Measurements from ENCODE around the gene TBC1D5.

Gene TBC1D5

GRCh38 chr3:17469520-17469919 lies 272.9 kb downstream of the TBC1D5 start:
- Mint-ChIP-seq H3K4me1 (no peaks in the 10 kb centered on the region), H3K9me3 (no peaks in the 10 kb centered on the region), H3K36me3 (ENCODE audit: low read depth) (peaks cover 5% of the 10 kb centered on the region), H3K4me3 (no peak overlapping the region), H3K27ac (no peak overlapping the region), H3K27me3 (ENCODE audit: low read depth, poor library complexity) (no peaks in the 10 kb centered on the region)
- no peak for DNase-seq
- TF ChIP-seq CTCF (IDR thresholded peaks at IDR 0.05), result no peak

DNA sequence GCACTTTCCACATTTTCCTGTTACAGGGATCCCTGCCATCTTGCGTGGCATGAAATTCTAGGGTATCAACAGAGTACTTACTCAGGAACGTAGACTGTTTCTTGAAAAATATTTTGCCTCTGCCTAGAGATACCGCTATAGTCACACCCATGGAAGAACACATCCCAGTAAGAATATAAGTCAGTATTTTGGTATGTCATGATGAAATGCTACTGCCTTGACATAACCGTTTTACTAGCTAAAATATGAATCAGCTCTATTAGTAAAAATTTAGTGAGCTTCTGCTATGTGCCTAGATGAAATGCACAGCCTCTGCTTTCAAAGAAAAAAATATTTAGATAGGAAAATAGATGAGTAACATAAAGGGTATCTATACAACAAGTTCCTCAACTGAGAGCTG lies 276.4 kb downstream of the TBC1D5 start:
- no peaks in the 10 kb centered on the region for H3K9me3 Mint-ChIP-seq

DNA sequence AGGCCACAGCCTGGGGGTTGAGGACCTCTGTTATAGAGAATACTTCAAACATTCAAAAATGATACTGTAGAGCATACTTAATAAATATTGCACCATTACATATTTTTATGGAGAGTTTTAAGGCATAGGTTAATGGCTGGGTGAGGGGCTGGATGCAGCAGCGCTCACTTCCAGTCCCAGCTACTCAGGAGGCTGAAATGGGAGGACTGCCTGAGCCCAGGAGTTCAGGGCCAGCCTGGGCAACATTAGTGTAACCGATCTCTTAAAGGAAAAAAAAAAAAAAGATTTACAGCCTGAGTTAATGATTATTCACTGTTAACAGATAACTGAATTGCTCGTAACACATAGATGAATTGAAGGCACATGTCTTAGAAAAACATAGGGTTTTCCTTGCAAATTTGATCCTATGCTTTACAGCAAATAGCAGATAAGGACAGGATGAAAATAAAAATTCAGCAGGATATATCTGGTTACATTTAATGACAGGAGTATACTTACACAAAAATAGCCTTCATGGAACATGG lies 282.9 kb downstream of the TBC1D5 start:
- H3K27me3 Mint-ChIP-seq (ENCODE audit: low read depth, poor library complexity), result no peaks in the 10 kb centered on the region
- no peak overlapping the region for H3K27ac Mint-ChIP-seq
- H3K4me1 Mint-ChIP-seq, result no peaks in the 10 kb centered on the region
- DNase-seq, result no peak
- no peak overlapping the region for H3K4me3 Mint-ChIP-seq
- peaks cover 7% of the 10 kb centered on the region for H3K36me3 Mint-ChIP-seq (ENCODE audit: low read depth)
- TF ChIP-seq CTCF (IDR thresholded peaks at IDR 0.05), result no peak
- no peaks in the 10 kb centered on the region for H3K9me3 Mint-ChIP-seq

More for the DNA sequence above, 276.4 kb downstream of the TBC1D5 start:
- Mint-ChIP-seq H3K27me3 (ENCODE audit: low read depth, poor library complexity) (no peaks in the 10 kb centered on the region), H3K4me3 (no peak overlapping the region), H3K36me3 (ENCODE audit: low read depth) (no peaks in the 10 kb centered on the region), H3K27ac (no peak overlapping the region), H3K4me1 (no peaks in the 10 kb centered on the region)
- no peak for TF ChIP-seq CTCF (IDR thresholded peaks at IDR 0.05)
- DNase-seq, result no peak

DNA sequence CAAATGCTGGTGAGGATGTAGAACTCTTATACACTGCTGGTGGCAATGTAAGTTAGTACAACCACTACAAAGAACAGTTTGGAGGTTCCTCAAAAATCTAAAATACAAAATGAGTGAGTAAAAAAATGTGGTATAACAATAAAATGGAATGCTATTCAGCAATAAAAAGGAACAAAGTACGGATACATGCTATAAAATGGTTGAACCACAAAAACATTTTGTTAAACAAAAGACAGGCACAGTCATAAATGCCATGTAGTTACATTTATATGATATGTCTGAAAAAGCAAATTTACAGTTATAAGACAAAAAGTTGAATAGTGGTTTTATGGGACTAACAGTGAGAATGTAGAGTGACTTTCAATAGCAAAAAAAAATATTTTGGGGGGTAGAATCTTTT lies 285.8 kb downstream of the TBC1D5 start:
- H3K9me3 Mint-ChIP-seq, result peaks cover 20% of the 10 kb centered on the region
- H3K27ac Mint-ChIP-seq, result no peak overlapping the region
- no peaks in the 10 kb centered on the region for H3K27me3 Mint-ChIP-seq (ENCODE audit: low read depth, poor library complexity)

GRCh38 chr3:17456046-17456445 lies 286.4 kb downstream of the TBC1D5 start:
- peaks cover 33% of the 10 kb centered on the region for H3K36me3 Mint-ChIP-seq (ENCODE audit: low read depth)
- no peak for TF ChIP-seq CTCF (IDR thresholded peaks at IDR 0.05)
- H3K27me3 Mint-ChIP-seq (ENCODE audit: low read depth, poor library complexity), result no peaks in the 10 kb centered on the region
- DNase-seq, result no peak
- no peak overlapping the region for H3K27ac Mint-ChIP-seq
- no peaks in the 10 kb centered on the region for H3K4me1 Mint-ChIP-seq
- H3K4me3 Mint-ChIP-seq, result no peak overlapping the region
- peaks cover 24% of the 10 kb centered on the region for H3K9me3 Mint-ChIP-seq

More for the DNA sequence above, 285.8 kb downstream of the TBC1D5 start:
- DNase-seq, result no peak
- no peak for TF ChIP-seq CTCF (IDR thresholded peaks at IDR 0.05)
- no peak overlapping the region for H3K4me3 Mint-ChIP-seq
- peaks cover 28% of the 10 kb centered on the region for H3K36me3 Mint-ChIP-seq (ENCODE audit: low read depth)
- H3K4me1 Mint-ChIP-seq, result no peaks in the 10 kb centered on the region

GRCh38 chr3:17444865-17445264 lies 297.6 kb downstream of the TBC1D5 start:
- no peak for TF ChIP-seq CTCF (IDR thresholded peaks at IDR 0.05)

More at GRCh38 chr3:17444865-17445264, 297.6 kb downstream of the TBC1D5 start:
- no peak overlapping the region for H3K4me3 Mint-ChIP-seq
- peaks cover 10% of the 10 kb centered on the region for H3K36me3 Mint-ChIP-seq (ENCODE audit: low read depth)
- no peak overlapping the region for H3K27ac Mint-ChIP-seq
- H3K4me1 Mint-ChIP-seq, result no peaks in the 10 kb centered on the region
- DNase-seq, result no peak
- H3K27me3 Mint-ChIP-seq (ENCODE audit: low read depth, poor library complexity), result peaks cover 3% of the 10 kb centered on the region
- H3K9me3 Mint-ChIP-seq, result no peaks in the 10 kb centered on the region

All from nephron progenitor cell (in vitro differentiated cells).